A673 (cell line): Measurements from ENCODE around the gene SLC12A1. TPM values are rescaled to one million over a fixed set of nuclear protein-coding genes. Genes with fewer than 3 reads are reported as not detected.

Experiments used
- BruUV-seq: library from RNA; stranded (reverse); fragments of 400-500 nt; replicated peaks from 2 replicates; lab custom pipeline; 2021; lab: Mats Ljungman, UMichigan
- CTCF ChIA-PET: fragments of 300-600 bp; sonication (Branson Sonifier 250); formaldehyde crosslinking; loops from one replicate; lab custom pipeline; 2022; ENCODE audit warnings: antibody characterized with exemption; lab: Charles Lee
- POLR2A ChIA-PET: fragments of 300-600 bp; sonication (Branson Sonifier 250); formaldehyde crosslinking; loops from one replicate; lab custom pipeline; 2022; ENCODE audit warnings: antibody characterized with exemption; ENCODE audit not compliant: low non-redundant PET; lab: Charles Lee
- DNase-seq: peaks from one replicate; pipeline ENCODE4 v3.0.0-alpha.2; 2015; ENCODE audit warnings: low spot score
- H3K27ac ChIP-seq: fragments of 200-600 bp; sonication (generic); 2 replicates; pipeline ENCODE4 v1.5.1; 2016; ENCODE audit warnings: mixed run types, low read depth, mild to moderate bottlenecking, mixed read lengths, antibody characterized with exemption, low read length; ENCODE audit not compliant: poor library complexity, severe bottlenecking
- H3K27me3 ChIP-seq: fragments of 200-600 bp; sonication (generic); replicated peaks from 2 replicates; pipeline ENCODE4 v1.6.1; 2017; ENCODE audit warnings: mixed run types, low read depth, mild to moderate bottlenecking, mixed read lengths, antibody characterized with exemption, low read length; ENCODE audit not compliant: insufficient read depth, poor library complexity
- H3K36me3 ChIP-seq: fragments of 200-600 bp; sonication (generic); 2 replicates; pipeline ENCODE4 v1.6.1; 2016; ENCODE audit warnings: mixed run types, mild to moderate bottlenecking, mixed read lengths, antibody characterized with exemption, low read length; ENCODE audit not compliant: insufficient read depth, poor library complexity, severe bottlenecking
- H3K4me1 ChIP-seq: fragments of 200-600 bp; sonication (generic); 2 replicates; pipeline ENCODE4 v1.6.1; 2017; ENCODE audit warnings: mixed run types, mild to moderate bottlenecking, mixed read lengths, antibody characterized with exemption, low read length; ENCODE audit not compliant: insufficient read depth, poor library complexity, severe bottlenecking
- H3K4me3 ChIP-seq: fragments of 200-600 bp; sonication (generic); 2 replicates; pipeline ENCODE4 v1.5.1; 2016; ENCODE audit warnings: low read depth, mixed run types, mild to moderate bottlenecking, mixed read lengths, low read length; ENCODE audit not compliant: poor library complexity, severe bottlenecking
- H3K9me3 ChIP-seq: fragments of 200-600 bp; sonication (generic); 2 replicates; pipeline ENCODE4 v1.6.1; 2016; ENCODE audit warnings: mixed run types, low read depth, mild to moderate bottlenecking, mixed read lengths, antibody characterized with exemption, low read length; ENCODE audit not compliant: poor library complexity, severe bottlenecking
- CTCF ChIP-seq: fragments of 300-800, 200-600 bp; sonication (generic); conservative IDR thresholded peaks from 2 replicates; pipeline ENCODE4 v1.5.1; 2017; ENCODE audit warnings: low read depth, mild to moderate bottlenecking, antibody characterized with exemption, low read length, moderate library complexity, mixed read lengths
- EZH2 ChIP-seq: fragments of 200-600 bp; sonication (generic); IDR thresholded peaks from 2 replicates; pipeline ENCODE4 v1.6.1; 2017; ENCODE audit warnings: borderline replicate concordance, low read depth, mild to moderate bottlenecking, mixed read lengths, antibody characterized with exemption, low read length; ENCODE audit not compliant: poor library complexity, severe bottlenecking
- intact Hi-C: fragments of 100-400 bp; cut with micrococcal nuclease; formaldehyde crosslinking; loops from one replicate; pipeline ENCODE4 v1.10.0; 2022; ENCODE audit not compliant: unreplicated experiment
- total RNA-seq: library from RNA; stranded (reverse); gene quantifications from 2 replicates; pipeline ENCODE4 v1.2.3, GENCODE V29; 2021

Gene SLC12A1
- total RNA-seq, 1 experiment from 2014 or later = not detected

GRCh38 chr15:48306639-48307038 lies 100.5 kb downstream of the SLC12A1 start:
- Histone ChIP-seq H3K9me3 (no peaks in the 10 kb centered on the region), H3K4me3 (no peak overlapping the region), H3K36me3 (no peaks in the 10 kb centered on the region), H3K27ac (no peak overlapping the region), H3K27me3 (no peaks in the 10 kb centered on the region), H3K4me1 (no peaks in the 10 kb centered on the region)
- no peak for DNase-seq
- intact Hi-C loops = no loop called here
- POLR2A ChIA-PET = interaction anchor here (0.7 kb wide), 1 partner anchor 282 kb away, joined by 15 read pairs; no protein-coding TSS in a partner anchor
- CTCF ChIA-PET = no interaction called here
- BruUV-seq = no TSS peak
- TF ChIP-seq CTCF = no peak
- no peak for TF ChIP-seq EZH2

GRCh38 chr15:48307586-48307985 lies 101.5 kb downstream of the SLC12A1 start:
- no peaks in the 10 kb centered on the region for H3K27me3 ChIP-seq
- BruUV-seq = no TSS peak
- ChIA-PET CTCF (no interaction called here), POLR2A (no interaction called here)
- DNase-seq = no peak
- intact Hi-C loops = no loop called here
- no peaks in the 10 kb centered on the region for H3K36me3 ChIP-seq
- H3K9me3 ChIP-seq = no peaks in the 10 kb centered on the region
- H3K4me1 ChIP-seq = no peaks in the 10 kb centered on the region
- TF ChIP-seq CTCF (no peak), EZH2 (no peak)
- no peak overlapping the region for H3K27ac ChIP-seq
- H3K4me3 ChIP-seq = no peak overlapping the region

GRCh38 chr15:48309740-48310139 lies 103.6 kb downstream of the SLC12A1 start:
- no peaks in the 10 kb centered on the region for H3K4me1 ChIP-seq
- BruUV-seq = no TSS peak
- CTCF ChIA-PET = no interaction called here
- H3K27me3 ChIP-seq = no peaks in the 10 kb centered on the region
- no peaks in the 10 kb centered on the region for H3K36me3 ChIP-seq
- no peaks in the 10 kb centered on the region for H3K9me3 ChIP-seq
- POLR2A ChIA-PET = no interaction called here
- TF ChIP-seq EZH2 = no peak
- DNase-seq = no peak
- H3K27ac ChIP-seq = no peak overlapping the region
- intact Hi-C loops = no loop called here
- no peak overlapping the region for H3K4me3 ChIP-seq

GRCh38 chr15:48313216-48313615 lies 107.1 kb downstream of the SLC12A1 start:
- no peaks in the 10 kb centered on the region for H3K27me3 ChIP-seq
- no peak for DNase-seq
- POLR2A ChIA-PET = no interaction called here
- H3K4me3 ChIP-seq = no peak overlapping the region
- CTCF ChIA-PET = no interaction called here
- intact Hi-C loops = no loop called here
- BruUV-seq = no TSS peak
- no peaks in the 10 kb centered on the region for H3K4me1 ChIP-seq
- H3K9me3 ChIP-seq = no peaks in the 10 kb centered on the region
- no peak overlapping the region for H3K27ac ChIP-seq
- no peaks in the 10 kb centered on the region for H3K36me3 ChIP-seq
- TF ChIP-seq EZH2 = no peak
- TF ChIP-seq CTCF = no peak
